ENCODE measurements around the gene EYS.
"Not testable (repeated sequence)": the region's sequence is repeated elsewhere in the genome, so short reads cannot be mapped to it uniquely, and the experiment has no call there.

The EYS gene

DNA sequence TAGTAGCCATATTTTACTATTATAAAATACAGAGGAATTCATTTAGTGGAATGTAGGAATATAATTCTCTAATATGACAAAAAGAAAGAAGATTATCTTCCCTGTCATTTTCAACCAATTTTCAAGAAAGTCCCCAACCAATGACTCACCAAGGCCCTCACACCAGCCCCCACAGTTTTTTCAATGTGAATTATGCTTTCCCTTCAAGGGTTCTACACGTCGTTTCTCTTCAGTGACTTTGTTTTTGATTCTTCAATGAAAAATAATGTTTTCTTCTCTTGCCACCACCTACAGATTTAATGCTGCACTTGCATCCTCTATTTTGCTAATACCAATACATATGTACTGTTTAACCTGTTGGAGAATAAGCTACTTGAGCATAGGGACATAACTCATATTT, 1230.1 kb downstream of the EYS start:
- no peak for DNase-seq (ENCODE audit: low spot score)

DNA sequence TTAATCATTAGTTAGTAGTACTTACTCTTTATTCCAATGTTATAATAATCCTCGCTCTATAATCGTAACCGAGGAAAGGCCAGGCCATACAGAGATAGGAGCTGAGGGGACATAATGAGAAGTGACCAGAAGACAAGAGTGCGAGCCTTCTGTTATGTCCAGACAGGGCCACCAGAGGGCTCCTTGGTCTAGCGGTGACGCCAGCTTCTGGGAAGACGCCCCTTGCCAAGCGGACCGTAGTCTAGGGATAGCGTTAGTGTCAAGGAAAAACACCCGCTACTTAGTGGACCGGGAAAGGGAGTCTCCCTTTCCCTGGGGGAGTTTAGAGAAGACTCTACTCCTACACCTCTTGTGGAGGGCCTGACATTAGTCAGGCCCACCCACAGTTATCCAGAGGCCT, 1237.6 kb downstream of the EYS start:
- not testable (repeated sequence) for DNase-seq (ENCODE audit: low spot score)

- DNase-seq (ENCODE audit: low spot score): no peak
Measured at GRCh38 chr6:64467656-64468055, 1239.4 kb downstream of the EYS start.

- no peak for DNase-seq (ENCODE audit: low spot score)
Measured at GRCh38 chr6:64459411-64459944, 1247.5 kb downstream of the EYS start.

GRCh38 chr6:64448101-64448500, 1258.9 kb downstream of the EYS start:
- not testable (repeated sequence) for DNase-seq (ENCODE audit: low spot score)

GRCh38 chr6:64445038-64445437, 1262.0 kb downstream of the EYS start:
- no peak for DNase-seq (ENCODE audit: low spot score)

GRCh38 chr6:64439274-64439673, 1267.8 kb downstream of the EYS start:
- peak; percentile 9 for DNase-seq (ENCODE audit: low spot score)

DNA sequence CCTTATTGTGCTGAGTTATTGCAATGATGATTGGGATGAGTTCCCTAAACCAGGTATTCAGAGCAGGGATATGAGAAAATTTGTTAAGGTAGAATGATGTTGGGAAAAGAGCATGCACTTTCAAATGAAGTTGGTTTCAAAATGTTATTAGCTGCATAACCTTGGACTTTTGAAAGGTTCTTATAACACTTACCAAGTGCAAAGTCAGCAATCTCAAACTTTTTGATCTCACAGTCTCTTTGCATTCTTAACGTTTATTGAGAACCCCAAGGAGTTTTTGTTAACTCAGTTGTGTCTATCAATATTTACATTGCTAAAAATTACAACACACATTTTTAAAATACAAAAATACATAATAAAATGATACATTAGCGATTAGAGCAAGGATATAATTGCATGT, 1269.0 kb downstream of the EYS start:
- DNase-seq (ENCODE audit: low spot score): no peak

DNA sequence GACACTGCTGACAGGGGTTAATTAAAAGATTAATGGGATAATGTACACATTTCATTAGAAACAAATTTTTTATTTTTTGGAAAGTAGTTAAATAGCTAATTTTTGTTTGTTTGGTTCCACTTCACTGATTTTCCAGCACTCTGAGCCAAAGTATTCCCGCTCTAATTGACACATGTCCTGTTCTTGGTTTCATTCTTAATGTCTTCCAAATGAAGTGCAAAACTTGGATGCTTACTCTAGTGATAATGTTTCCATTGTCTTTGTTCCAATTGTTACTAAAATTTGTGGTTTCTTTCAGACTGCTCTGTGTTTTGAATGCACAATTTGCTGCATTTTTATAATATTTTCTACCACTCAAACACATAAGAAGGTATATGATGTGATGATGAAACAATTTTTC, 1277.1 kb downstream of the EYS start:
- DNase-seq (ENCODE audit: low spot score): no peak

DNA sequence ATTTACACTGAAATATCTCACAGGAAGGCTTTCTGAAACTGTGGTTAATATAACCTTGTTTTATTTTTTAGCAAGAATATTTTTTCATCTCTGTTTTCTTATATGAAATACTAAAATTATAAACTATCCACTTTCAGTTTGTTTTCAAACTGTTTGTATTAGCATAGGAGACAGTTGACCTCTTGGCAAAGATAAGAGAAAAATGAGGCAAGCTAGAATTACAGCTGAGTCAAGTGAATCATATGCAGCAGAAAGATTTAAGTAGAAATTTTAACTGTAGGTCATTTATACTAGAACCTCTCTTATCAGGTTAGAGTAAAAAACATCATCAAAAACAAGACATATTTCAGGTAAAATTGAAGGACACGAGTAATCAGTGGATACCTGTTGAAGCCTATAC, 1278.8 kb downstream of the EYS start:
- DNase-seq (ENCODE audit: low spot score): no peak

DNA sequence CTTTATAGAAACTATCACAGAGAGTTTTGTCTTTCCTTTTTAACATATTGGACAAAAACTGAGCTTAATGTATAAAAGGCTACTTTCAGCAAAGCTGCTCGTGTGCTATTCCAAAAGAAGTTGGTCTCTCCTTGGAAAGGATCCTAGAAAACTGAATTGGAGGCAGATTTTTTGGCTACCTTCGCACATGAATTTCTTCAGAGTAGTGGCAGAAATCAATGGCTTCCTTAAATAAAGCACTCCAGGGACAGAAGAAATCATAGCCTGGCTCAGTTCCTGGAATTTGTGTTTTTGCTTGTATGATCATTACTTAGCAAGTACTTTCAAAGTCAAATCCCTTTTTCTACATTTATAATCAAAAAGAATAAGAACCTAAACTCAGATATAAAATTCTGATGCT, 1291.1 kb downstream of the EYS start:
- no peak for DNase-seq (ENCODE audit: low spot score)

DNA sequence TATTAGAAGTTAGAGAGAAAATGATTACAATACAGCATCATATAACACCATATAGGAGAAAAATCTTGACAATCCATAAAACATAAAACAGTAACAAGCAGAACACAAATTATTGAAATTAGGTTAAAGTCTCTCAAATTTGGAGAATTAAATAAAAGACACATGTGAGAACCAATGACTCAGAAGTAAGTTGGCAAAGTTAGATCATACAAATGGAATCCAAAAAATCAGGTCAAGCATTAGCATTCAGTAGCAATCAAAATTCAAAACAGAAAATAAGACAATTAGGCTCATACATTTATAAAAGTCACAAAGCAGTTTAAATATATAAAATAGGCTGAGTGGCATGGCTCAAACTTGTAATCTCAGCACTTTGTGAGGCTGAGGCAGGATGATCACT, 1295.8 kb downstream of the EYS start:
- peak; percentile 9 for DNase-seq (ENCODE audit: low spot score)

DNA sequence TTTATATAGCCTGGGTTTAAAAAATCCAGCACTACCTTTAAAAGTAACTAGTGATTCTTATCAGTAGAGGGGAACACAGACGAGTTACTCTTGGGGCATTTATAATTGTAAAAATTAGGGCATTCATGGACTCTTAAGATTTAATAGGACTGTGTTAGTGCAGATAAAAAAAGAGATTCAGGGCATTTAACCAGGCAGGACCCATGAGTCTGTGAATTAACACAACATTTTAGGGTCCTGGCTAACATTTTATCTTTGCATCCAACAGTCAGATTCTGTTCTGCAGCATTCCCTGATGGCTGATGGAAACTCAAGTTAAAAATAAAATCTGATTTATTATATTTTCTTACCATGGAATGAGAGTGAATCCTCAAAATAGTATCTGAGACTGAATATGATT, 1297.1 kb downstream of the EYS start:
- no peak for DNase-seq (ENCODE audit: low spot score)

GRCh38 chr6:64404396-64404795, 1302.6 kb downstream of the EYS start:
- no peak for DNase-seq (ENCODE audit: low spot score)

DNA sequence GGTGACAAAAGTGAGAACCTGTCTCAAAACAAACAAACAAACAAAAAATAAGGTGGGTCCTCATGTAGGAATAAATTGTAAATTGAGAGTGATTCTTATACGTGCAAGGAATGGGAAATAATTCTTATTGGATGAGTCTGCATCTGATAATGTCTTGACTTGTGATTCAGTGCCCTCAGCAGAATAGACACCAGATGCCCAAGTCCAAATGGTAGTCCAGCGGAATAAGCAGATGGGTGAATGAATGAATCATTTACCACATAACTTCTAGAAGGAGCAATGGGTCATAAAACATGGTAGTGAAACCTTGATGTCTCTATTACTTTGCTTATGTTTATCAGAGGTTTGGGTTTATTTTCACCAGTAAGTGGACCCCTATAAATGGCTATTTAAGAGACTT, 1323.7 kb downstream of the EYS start:
- peak; percentile 13 for DNase-seq (ENCODE audit: low spot score)

- no peak for DNase-seq (ENCODE audit: low spot score)
Measured at GRCh38 chr6:64376394-64376793, 1330.6 kb downstream of the EYS start.

DNA sequence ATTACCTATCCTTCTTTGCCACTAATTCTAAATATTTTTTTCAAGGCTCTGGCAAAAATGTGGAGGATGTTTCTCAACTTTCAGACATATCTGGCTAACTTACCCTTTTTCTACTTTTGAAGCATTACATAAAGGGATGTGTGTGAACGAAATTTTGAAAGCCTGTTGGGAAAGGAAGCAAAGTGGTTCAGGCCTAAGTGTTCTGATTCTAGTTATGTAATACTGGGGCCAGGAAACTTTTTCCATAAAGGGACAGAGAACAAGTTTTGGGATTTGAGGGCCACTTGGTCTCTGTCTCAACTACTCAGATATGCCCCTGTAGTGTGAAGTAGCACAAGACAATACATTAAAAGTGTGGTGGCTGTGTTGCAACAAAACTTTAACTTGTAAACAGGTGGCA, 1349.6 kb downstream of the EYS start:
- no peak for DNase-seq (ENCODE audit: low spot score)

DNA sequence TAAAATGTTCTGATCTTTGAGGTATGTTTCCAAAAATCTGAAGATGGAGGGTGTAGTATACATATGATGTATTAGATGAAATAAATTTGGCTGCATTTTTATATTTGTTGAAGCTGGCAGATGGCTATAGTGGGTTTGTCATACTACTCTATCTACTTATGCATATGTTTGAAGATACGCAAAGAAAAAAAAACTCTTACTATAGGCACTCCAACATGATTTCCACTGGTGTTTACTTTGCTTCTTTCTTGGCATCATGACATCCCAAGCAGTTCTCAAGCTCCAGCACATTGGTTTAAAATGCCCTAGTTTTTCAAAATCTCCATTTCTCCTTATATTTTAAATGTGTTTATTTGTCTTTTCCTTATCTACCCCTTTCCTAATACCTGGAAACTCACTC, 1359.6 kb downstream of the EYS start:
- DNase-seq (ENCODE audit: low spot score): no peak

DNA sequence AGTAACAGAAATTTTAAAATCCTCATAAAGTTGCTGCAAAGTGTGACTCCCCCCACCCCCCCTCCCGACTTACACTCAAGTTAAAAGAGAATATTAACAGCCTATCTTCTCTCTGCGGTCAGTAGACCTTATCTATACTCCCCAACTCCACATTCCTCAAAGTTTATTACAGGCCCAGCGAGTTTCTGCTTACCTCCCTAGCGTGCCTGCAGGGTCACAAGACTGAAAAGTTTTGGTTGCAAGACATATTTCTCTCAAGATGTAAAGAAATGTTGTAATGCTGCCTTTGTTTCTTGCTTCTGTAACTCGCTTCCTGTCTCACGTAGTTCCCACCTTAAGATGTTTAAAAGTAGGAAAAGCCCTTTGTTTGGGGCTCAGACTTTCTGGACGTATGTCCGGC, 1371.8 kb downstream of the EYS start:
- DNase-seq (ENCODE audit: low spot score): no peak

DNA sequence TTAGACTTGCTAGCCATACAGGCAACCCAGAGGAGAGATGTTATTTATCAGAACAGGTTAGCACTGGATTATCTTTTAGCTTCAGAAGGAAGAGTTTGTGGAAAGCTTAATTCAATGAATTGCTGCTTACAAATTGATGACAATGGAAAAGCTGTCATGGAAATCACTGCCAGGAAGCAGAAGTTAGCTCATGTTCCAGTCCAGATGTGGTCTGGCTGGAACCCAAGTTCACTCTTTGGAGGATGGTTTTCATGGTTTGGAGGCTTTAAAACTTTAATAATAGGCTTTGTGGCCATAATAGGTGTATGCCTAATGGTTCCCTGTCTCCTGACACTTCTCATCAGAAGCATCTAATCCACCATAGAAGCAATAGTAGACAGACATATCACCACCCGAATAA, 1372.4 kb downstream of the EYS start:
- DNase-seq (ENCODE audit: low spot score): no peak

GRCh38 chr6:64330694-64331307, 1376.2 kb downstream of the EYS start:
- DNase-seq (ENCODE audit: low spot score): peak; percentile 60

DNA sequence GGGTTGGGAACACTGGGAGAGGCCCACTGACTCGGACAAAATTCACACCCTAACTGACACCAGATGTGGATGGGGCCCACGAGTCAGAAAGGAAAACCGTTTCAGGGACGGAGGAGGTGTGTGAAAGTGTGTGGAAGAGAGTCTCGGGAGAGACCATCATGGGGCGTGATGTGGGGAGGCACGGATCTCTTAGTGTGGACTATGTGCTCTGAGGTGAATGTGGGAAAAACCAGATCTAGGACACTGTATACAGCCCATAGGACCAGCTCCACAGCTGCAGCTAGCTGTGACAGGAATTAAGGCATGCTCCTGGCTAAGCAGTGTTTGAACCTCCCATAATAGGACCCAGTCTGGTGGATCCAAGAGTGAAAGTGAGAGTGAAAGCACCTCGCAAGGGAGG, 1380.1 kb downstream of the EYS start:
- DNase-seq (ENCODE audit: low spot score): no peak

DNA sequence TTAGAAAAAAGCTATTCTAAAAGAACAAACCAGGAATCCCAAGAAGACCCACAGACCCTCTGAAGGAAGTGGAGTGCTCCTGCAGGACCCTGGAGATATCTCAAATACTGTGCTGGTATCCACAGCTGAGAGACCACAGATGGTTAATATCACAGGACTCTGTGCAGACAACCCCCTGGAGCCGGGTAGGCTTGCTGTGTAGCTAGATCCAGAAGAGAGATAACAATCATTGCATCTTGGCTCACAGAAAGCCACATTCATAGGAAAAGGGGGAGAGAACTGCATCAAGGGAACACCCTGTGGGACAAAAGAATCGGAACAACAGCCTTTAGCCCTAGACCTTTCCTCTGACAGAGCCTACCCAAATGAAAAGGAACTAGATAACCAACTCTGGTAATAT, 1381.9 kb downstream of the EYS start:
- no peak for DNase-seq (ENCODE audit: low spot score)

DNA sequence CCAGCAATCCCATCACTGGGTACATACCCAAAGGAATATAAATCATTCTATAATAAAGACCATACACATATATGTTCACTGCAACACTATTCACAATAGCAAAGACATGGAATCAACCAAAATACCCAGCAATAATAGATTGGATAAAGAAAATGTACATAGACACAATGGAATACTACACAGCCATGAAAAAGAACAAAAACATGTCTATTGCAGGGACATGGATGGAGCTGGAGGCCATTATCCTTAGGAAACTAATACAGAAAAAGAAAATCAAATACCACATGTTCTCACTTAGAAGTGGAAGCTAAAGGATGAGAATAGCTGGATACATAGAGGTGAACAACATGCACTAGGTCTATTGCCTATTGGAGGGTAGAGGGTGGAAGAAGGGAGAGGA, 1396.8 kb downstream of the EYS start:
- no peak for DNase-seq (ENCODE audit: low spot score)
